CD14-positive monocyte (primary cell): ENCODE data around the gene LIMK2. TPM values are rescaled to one million over a fixed set of nuclear protein-coding genes. Genes with fewer than 3 reads are reported as not detected.

ENCODE experiments used
- DNase-seq, 3 donors: peaks; one replicate each; pipeline ENCODE4 v3.0.0-alpha.2; 2011 to 2022
- H2AFZ ChIP-seq: 2 replicates; pipeline ENCODE4 v1.6.0; 2012; ENCODE audit warnings: mild to moderate bottlenecking, low read depth, low read length, inconsistent platforms; ENCODE audit not compliant: insufficient read depth, poor library complexity, severe bottlenecking
- H3K27ac ChIP-seq, 2 donors: 1 replicate in 1 of 2; 2 replicates in 1 of 2; pipeline ENCODE4 v1.5.1; 2012 to 2013; ENCODE audit warnings: low read length in 2 of 2, control low read depth in 1 of 2, inconsistent platforms in 1 of 2, low read depth in 1 of 2, mild to moderate bottlenecking in 1 of 2
- H3K27me3 ChIP-seq, 2 donors: one replicate each; pipeline versions ENCODE4 v1.6.0 to v1.6.1; 2011 to 2013; ENCODE audit warnings: low read length in 2 of 2; ENCODE audit not compliant: control insufficient read depth in 2 of 2, insufficient read depth in 2 of 2
- H3K36me3 ChIP-seq, 2 donors: replicated peaks in 1 of 2; 1 replicate in 1 of 2; 2 replicates in 1 of 2; pipeline versions ENCODE4 v1.5.1 to v1.6.1; 2012 to 2013; ENCODE audit warnings: low read length in 2 of 2, control low read depth in 1 of 2, inconsistent platforms in 1 of 2, mild to moderate bottlenecking in 1 of 2; ENCODE audit not compliant: insufficient read depth in 2 of 2, control insufficient read depth in 1 of 2
- H3K4me1 ChIP-seq, 2 donors: 1 replicate in 1 of 2; 2 replicates in 1 of 2; pipeline versions ENCODE4 v1.5.1 to v1.6.1; 2012 to 2013; ENCODE audit warnings: low read length in 2 of 2, control low read depth in 1 of 2, inconsistent platforms in 1 of 2, mild to moderate bottlenecking in 1 of 2, moderate library complexity in 1 of 2; ENCODE audit not compliant: insufficient read depth in 2 of 2, control insufficient read depth in 1 of 2
- H3K4me2 ChIP-seq: replicated peaks from 2 replicates; pipeline ENCODE3; 2012; ENCODE audit warnings: low read length, moderate library complexity, mild to moderate bottlenecking; ENCODE audit not compliant: poor library complexity, severe bottlenecking; ENCODE audit errors: extremely low read depth
- H3K4me3 ChIP-seq, 3 experiments: fragments of 200-600 bp in 1 of 3; sonication (generic) in 1 of 3; replicated peaks in 1 of 3; 1 replicate in 2 of 3; 2 replicates in 1 of 3; pipeline ENCODE4 v1.5.1; 2011 to 2013; ENCODE audit warnings: low read length in 3 of 3, mild to moderate bottlenecking in 3 of 3, control low read depth in 2 of 3, low read depth in 2 of 3, inconsistent platforms in 1 of 3, moderate library complexity in 1 of 3
- H3K79me2 ChIP-seq: 2 replicates; pipeline ENCODE4 v1.6.0; 2012; ENCODE audit warnings: mild to moderate bottlenecking, control low read depth, inconsistent platforms, low read length, moderate library complexity; ENCODE audit not compliant: insufficient read depth
- H3K9ac ChIP-seq: 2 replicates; pipeline ENCODE4 v1.6.0; 2017; ENCODE audit warnings: low read length, mild to moderate bottlenecking; ENCODE audit not compliant: insufficient read depth, poor library complexity, severe bottlenecking
- H3K9me3 ChIP-seq, 2 donors: replicated peaks in 1 of 2; 1 replicate in 1 of 2; 2 replicates in 1 of 2; pipeline versions ENCODE4 v1.5.1 to v1.6.1; 2012 to 2013; ENCODE audit warnings: low read length in 2 of 2, control low read depth in 1 of 2; ENCODE audit not compliant: control insufficient read depth in 1 of 2, insufficient read depth in 1 of 2
- H4K20me1 ChIP-seq: 2 replicates; pipeline ENCODE4 v1.6.0; 2012; ENCODE audit warnings: mild to moderate bottlenecking, low read length, control low read depth, moderate library complexity; ENCODE audit not compliant: insufficient read depth
- H3K27ac Mint-ChIP-seq, 7 donors: one replicate each; pipeline ENCODE4 v1.8.0; 2020; ENCODE audit warnings: mild to moderate bottlenecking in 7 of 7, mixed read lengths in 7 of 7, moderate library complexity in 6 of 7, inconsistent platforms in 2 of 7
- H3K27me3 Mint-ChIP-seq, 3 donors: one replicate each; pipeline ENCODE4 v1.8.0; 2021 to 2022; ENCODE audit warnings: low read depth in 3 of 3, mild to moderate bottlenecking in 3 of 3, mixed read lengths in 3 of 3, moderate library complexity in 3 of 3, inconsistent platforms in 1 of 3
- H3K36me3 Mint-ChIP-seq, 2 donors: one replicate each; pipeline ENCODE4 v1.8.0; 2020; ENCODE audit warnings: mixed read lengths in 2 of 2, inconsistent platforms in 1 of 2, mild to moderate bottlenecking in 1 of 2
- H3K4me1 Mint-ChIP-seq: one replicate; pipeline ENCODE4 v1.8.0; 2020; ENCODE audit warnings: mild to moderate bottlenecking, mixed read lengths
- H3K4me3 Mint-ChIP-seq, 2 donors: one replicate each; pipeline ENCODE4 v1.8.0; 2020; ENCODE audit warnings: mild to moderate bottlenecking in 2 of 2, mixed read lengths in 2 of 2, moderate library complexity in 1 of 2
- H3K9me3 Mint-ChIP-seq, 7 donors: one replicate each; pipeline ENCODE4 v1.8.0; 2020 to 2022; ENCODE audit warnings: mixed read lengths in 7 of 7, mild to moderate bottlenecking in 6 of 7, moderate library complexity in 6 of 7, inconsistent platforms in 2 of 7
- WGBS: methylation state at CpG from one replicate; pipeline ENCODE4 v1.1.5; 2013; ENCODE audit warnings: missing lambda C conversion rate; ENCODE audit not compliant: insufficient coverage; 5-methylcytosine and 5-hydroxymethylcytosine counted together
- intact Hi-C, 2 donors: fragments of 100-400 bp; cut with micrococcal nuclease; formaldehyde crosslinking; loops; one replicate each; pipeline versions ENCODE4 v1.15.0 to v1.15.1; 2023
- polyA plus RNA-seq, 3 donors: library from polyadenylated mRNA; depleted of rRNA in 1 of 3; unstranded in 2 of 3; stranded (reverse) in 1 of 3; fragments of 300-500 nt in 2 of 3; fragments of >200 nt in 1 of 3; fragmentation: Illumina TruSeq in 2 of 3; gene quantifications; 1 replicate in 2 of 3; 2 replicates in 1 of 3; pipeline ENCODE4 v1.2.3, GENCODE V29; 2012 to 2021
- TF ChIP-seq, protein P1 (sequence below): fragments of 200-600 bp; IDR thresholded peaks from one replicate; pipeline ENCODE4 v1.8.0; 2022; ENCODE audit warnings: antibody characterized with exemption, mild to moderate bottlenecking

LIMK2 gene
- polyA plus RNA-seq, 3 donors: 5.5 to 14.2 (median 10.1) TPM

- TF ChIP-seq, protein P1, sequence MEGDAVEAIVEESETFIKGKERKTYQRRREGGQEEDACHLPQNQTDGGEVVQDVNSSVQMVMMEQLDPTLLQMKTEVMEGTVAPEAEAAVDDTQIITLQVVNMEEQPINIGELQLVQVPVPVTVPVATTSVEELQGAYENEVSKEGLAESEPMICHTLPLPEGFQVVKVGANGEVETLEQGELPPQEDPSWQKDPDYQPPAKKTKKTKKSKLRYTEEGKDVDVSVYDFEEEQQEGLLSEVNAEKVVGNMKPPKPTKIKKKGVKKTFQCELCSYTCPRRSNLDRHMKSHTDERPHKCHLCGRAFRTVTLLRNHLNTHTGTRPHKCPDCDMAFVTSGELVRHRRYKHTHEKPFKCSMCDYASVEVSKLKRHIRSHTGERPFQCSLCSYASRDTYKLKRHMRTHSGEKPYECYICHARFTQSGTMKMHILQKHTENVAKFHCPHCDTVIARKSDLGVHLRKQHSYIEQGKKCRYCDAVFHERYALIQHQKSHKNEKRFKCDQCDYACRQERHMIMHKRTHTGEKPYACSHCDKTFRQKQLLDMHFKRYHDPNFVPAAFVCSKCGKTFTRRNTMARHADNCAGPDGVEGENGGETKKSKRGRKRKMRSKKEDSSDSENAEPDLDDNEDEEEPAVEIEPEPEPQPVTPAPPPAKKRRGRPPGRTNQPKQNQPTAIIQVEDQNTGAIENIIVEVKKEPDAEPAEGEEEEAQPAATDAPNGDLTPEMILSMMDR: no peak
- Mint-ChIP-seq H3K4me3 (peak overlapping the region; percentile 61 to 73), H3K4me1 (peaks cover 77% of the 10 kb centered on the region), H3K36me3 (peaks cover 34 to 54% of the 10 kb centered on the region in 2 donors), H3K27me3 (peaks cover 0 to 1% (median 0%) of the 10 kb centered on the region in 3 donors), H3K27ac (peak overlapping the region; percentile 94 to 99 (median 99)), H3K9me3 (no peaks in the 10 kb centered on the region)
- peak overlapping the region; percentile 60 for H3K4me2 ChIP-seq
- intact Hi-C loops: loop anchor here (5.0 to 10.0 kb wide), 5 partner anchors 58 to 266 kb away; partner anchors contain the start of genes SELENOM (in 2 of the 2), MORC2 (in 1 of the 2), PIK3IP1 (in 1 of the 2) and TUG1 (in 1 of the 2)
- H3K27ac ChIP-seq: peak overlapping the region; percentile 96
- no peak overlapping the region for H2AFZ ChIP-seq
- H3K27me3 ChIP-seq: no peaks in the 10 kb centered on the region
- H4K20me1 ChIP-seq: no peaks in the 10 kb centered on the region
- peak; percentile 93 to 98 (median 98) for DNase-seq
- H3K9ac ChIP-seq: peak overlapping the region; percentile 66
- no peaks in the 10 kb centered on the region for H3K9me3 ChIP-seq
- H3K4me1 ChIP-seq: peaks cover 76 to 82% of the 10 kb centered on the region in 2 donors
- no CpG with 5 or more reads among the region's 6 CpGs for WGBS
- peaks cover 5 to 20% of the 10 kb centered on the region in 2 donors for H3K36me3 ChIP-seq
- peaks cover 40% of the 10 kb centered on the region for H3K79me2 ChIP-seq
- peak overlapping the region; percentile 10 to 48 (median 32) for H3K4me3 ChIP-seq
Measured at GRCh38 chr22:31230155-31230870, 18.2 kb downstream of the LIMK2 start.

DNA sequence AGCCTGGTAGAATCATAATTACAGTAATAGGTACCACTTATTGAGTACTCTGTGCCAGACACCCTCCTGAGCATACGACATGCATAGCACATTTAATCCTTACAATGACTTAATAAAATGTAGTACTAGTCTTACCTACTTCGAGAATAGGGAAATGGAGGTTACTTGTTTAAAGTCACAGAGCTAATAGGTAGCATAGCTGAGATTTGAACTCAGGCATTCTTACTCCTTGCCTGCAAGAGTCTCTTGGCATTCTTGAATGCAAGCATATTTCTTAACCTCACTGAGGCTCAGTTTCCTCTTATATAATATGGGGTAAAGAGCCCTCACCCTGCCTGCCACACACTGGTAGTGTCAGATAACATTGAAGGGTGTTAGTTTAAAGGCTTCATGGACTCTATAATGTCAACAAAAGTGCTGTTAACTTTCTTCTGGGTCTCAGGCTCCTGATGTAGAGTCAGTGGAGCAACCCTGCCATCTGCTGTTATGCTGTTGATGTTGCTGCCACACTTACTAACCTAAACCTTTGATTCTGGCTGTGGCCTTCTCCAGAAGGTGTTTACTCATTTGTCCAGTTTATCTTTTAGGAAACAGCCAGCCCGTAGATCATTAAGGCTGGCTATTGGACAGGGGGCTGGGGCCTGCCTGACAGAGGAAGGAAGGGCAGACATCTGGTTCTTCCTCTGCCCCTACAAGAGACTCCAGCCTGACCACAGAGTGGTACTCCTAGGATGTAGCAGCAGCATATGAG, 18.9 kb downstream of the LIMK2 start:
- H3K4me2 ChIP-seq: peak overlapping the region; percentile 60
- no peaks in the 10 kb centered on the region for H4K20me1 ChIP-seq
- no peaks in the 10 kb centered on the region for H3K9me3 ChIP-seq
- WGBS: no CpG with 5 or more reads among the region's 3 CpGs
- peak overlapping the region; percentile 96 for H3K27ac ChIP-seq
- H3K4me3 ChIP-seq: peak overlapping the region in 1 of 3 experiments; percentile 29
- DNase-seq: peak; percentile 69 to 81 (median 75)
- peak overlapping the region; percentile 66 for H3K9ac ChIP-seq
- TF ChIP-seq, protein P1: peak; percentile 90
- intact Hi-C loops: loop anchor here (5.0 to 10.0 kb wide), 5 partner anchors 59 to 266 kb away; partner anchors contain the start of genes SELENOM (in 2 of the 2), MORC2 (in 1 of the 2), PIK3IP1 (in 1 of the 2) and TUG1 (in 1 of the 2)
- Mint-ChIP-seq H3K36me3 (peaks cover 29 to 52% of the 10 kb centered on the region in 2 donors), H3K9me3 (no peaks in the 10 kb centered on the region), H3K4me1 (peaks cover 83% of the 10 kb centered on the region), H3K27ac (peak overlapping the region; percentile 94 to 99 (median 99)), H3K27me3 (peaks cover 0 to 2% (median 0%) of the 10 kb centered on the region in 3 donors), H3K4me3 (peak overlapping the region in 1 of 2 donors; percentile 61)
- peaks cover 5 to 13% of the 10 kb centered on the region in 2 donors for H3K36me3 ChIP-seq
- H3K79me2 ChIP-seq: peaks cover 39% of the 10 kb centered on the region
- H2AFZ ChIP-seq: peak overlapping the region; percentile 43
- H3K27me3 ChIP-seq: no peaks in the 10 kb centered on the region
- peaks cover 83 to 89% of the 10 kb centered on the region in 2 donors for H3K4me1 ChIP-seq
